GM21717 (cell line): ENCODE results near the gene CFAP299.
"Not testable (repeated sequence)": the region's sequence is repeated elsewhere in the genome, so short reads cannot be mapped to it uniquely, and the experiment has no call there.

ENCODE experiments used
- ATAC-seq: cut with Tn5 transposase; IDR thresholded peaks from one replicate; pipeline ENCODE4 v1.9.1; 2021; ENCODE audit warnings: mild to moderate bottlenecking, moderate library complexity; ENCODE audit not compliant: unreplicated experiment

CFAP299 gene

GRCh38 chr4:80705311-80705710 lies 369.8 kb downstream of the CFAP299 start:
- ATAC-seq = no peak

GRCh38 chr4:80709082-80709869 lies 373.7 kb downstream of the CFAP299 start:
- ATAC-seq = no peak

GRCh38 chr4:80710748-80711451 lies 375.4 kb downstream of the CFAP299 start:
- no peak for ATAC-seq

- ATAC-seq = no peak
Observed at GRCh38 chr4:80711956-80712355, 376.4 kb downstream of the CFAP299 start.

GRCh38 chr4:80713409-80713808 lies 377.9 kb downstream of the CFAP299 start:
- no peak for ATAC-seq

GRCh38 chr4:80717204-80717603 lies 381.7 kb downstream of the CFAP299 start:
- no peak for ATAC-seq

- no peak for ATAC-seq
Observed at GRCh38 chr4:80726471-80726870, 390.9 kb downstream of the CFAP299 start.

GRCh38 chr4:80730158-80730557 lies 394.6 kb downstream of the CFAP299 start:
- ATAC-seq = no peak

- ATAC-seq = no peak
Observed at GRCh38 chr4:80731436-80731835, 395.9 kb downstream of the CFAP299 start.

GRCh38 chr4:80732010-80732409 lies 396.5 kb downstream of the CFAP299 start:
- ATAC-seq = no peak

- ATAC-seq = no peak
Observed at GRCh38 chr4:80740375-80740774, 404.8 kb downstream of the CFAP299 start.

GRCh38 chr4:80749558-80749957 lies 414.0 kb downstream of the CFAP299 start:
- not testable (repeated sequence) for ATAC-seq

GRCh38 chr4:80751200-80751599 lies 415.7 kb downstream of the CFAP299 start:
- ATAC-seq = no peak

- no peak for ATAC-seq
Observed at GRCh38 chr4:80767944-80768343, 432.4 kb downstream of the CFAP299 start.

GRCh38 chr4:80776168-80776567 lies 440.6 kb downstream of the CFAP299 start:
- no peak for ATAC-seq

- no peak for ATAC-seq
Observed at GRCh38 chr4:80781431-80781830, 445.9 kb downstream of the CFAP299 start.

GRCh38 chr4:80787306-80787705 lies 451.8 kb downstream of the CFAP299 start:
- ATAC-seq = no peak

- ATAC-seq = no peak
Observed at GRCh38 chr4:80788798-80789197, 453.3 kb downstream of the CFAP299 start.

GRCh38 chr4:80790152-80790551 lies 454.6 kb downstream of the CFAP299 start:
- no peak for ATAC-seq

GRCh38 chr4:80793660-80794059 lies 458.1 kb downstream of the CFAP299 start:
- ATAC-seq = not testable (repeated sequence)

GRCh38 chr4:80798082-80798481 lies 462.6 kb downstream of the CFAP299 start:
- ATAC-seq = no peak

- not testable (repeated sequence) for ATAC-seq
Observed at GRCh38 chr4:80800719-80801118, 465.2 kb downstream of the CFAP299 start.
